Measurements from ENCODE around the gene TAS2R40.
A peak's percentile ranks its signal among the peaks of the same experiment; 100 is the strongest.
"Not testable (repeated sequence)": the region's sequence is repeated elsewhere in the genome, so short reads cannot be mapped to it uniquely, and the experiment has no call there.

The TAS2R40 gene

DNA sequence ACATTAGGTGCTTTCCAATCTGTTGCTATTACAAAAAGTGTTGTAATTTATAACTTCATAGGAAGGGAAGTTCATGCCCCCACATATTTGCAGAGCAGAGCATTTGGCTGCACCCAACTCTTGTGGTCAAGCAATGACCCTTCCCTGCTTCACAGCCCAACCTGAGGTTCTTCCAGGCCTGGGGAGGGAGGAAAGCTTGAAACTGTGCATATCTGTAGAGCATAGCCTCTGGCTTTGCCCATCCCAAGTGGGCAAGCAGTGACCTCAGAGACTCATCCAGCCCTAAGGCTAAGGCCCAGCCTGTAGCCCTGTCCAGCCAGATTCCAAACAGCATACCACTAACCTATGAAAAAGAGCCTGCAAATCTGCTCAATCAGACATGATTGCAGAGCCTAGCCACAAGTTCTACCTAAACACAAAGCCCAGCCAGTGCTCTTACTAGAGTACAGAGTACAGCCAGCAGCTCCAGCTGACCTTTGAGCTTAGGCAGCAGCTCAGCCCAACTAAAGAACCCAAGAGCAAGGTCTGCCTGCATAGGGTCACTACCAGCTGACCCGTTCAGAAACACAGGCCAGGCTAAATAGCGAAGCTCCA, 27.0 kb downstream of the TAS2R40 start:
- DNase-seq, result no peak

DNA sequence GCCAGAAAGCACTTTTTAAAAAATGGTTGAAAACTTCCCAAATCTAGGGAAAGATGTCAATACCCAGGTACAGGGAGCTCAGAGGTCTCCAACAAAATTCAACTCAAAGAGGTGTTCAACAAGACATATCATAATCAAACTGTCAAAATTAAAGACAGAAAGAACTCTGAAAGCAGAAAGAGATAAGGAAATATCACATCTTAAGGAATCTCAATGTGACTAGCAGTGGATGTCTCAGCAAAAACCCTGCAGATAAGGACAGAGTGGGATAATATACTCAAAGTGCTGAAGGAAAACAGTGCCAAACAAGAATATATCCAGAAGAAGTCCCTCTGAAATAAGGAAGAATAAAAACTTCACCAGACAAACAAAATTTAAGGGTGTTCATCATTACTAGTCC, 28.4 kb downstream of the TAS2R40 start:
- no peak for DNase-seq

DNA sequence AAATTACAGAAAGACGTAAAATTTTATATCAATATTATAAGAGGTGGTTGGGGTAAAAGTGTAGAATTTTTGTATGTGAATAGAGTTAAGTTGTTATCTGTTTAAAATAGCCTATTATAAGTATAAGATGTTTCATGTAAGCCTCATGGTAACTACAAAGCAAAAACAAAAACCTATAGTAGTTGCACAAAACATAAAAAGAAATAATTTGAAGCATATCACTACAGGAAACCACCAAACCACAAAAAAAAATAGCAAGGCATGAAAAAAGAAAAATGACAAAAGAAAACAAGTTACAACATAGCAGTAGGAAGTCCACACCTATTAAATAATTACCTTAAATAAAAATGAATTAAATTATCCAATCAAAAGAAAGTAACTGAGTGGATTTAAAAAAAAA, 29.0 kb downstream of the TAS2R40 start:
- DNase-seq, result no peak

DNA sequence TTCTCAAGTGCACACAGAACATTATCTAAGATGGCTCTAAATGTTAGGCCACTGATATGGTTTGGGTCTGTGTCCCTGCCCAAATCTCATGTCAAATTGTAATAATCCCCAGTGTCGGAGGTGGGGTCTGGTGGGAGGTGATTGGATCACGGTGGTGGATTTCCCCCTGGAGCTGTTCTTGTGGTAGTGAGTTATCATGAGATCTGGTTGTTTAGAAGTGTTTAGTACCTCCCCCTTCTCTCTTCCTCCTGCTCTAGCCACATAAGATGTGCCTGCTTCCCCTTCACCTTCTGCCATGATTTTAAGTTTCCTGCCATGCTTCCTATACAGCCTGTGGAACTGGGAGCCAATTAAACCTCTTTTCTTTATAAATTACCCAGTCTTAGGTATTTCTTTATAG, 30.2 kb downstream of the TAS2R40 start:
- DNase-seq, result no peak

DNA sequence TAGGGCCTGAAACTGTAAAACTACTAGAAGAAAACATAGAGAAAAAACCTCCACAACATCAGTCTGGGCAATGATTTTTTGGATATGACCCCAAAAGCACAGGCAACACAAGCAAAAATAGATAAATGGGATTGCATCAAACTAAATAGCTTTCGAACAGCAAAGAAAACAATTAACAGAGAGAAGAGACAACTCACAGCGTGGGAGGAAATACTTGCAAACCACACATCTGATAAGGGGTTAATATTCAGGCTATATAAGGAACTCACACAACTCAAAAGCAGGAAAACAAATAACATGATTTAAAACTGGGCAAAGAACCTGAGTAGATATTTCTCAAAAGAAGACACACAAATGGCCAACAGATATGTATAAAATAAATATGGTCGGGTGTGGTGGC, 33.7 kb downstream of the TAS2R40 start:
- DNase-seq, result no peak

DNA sequence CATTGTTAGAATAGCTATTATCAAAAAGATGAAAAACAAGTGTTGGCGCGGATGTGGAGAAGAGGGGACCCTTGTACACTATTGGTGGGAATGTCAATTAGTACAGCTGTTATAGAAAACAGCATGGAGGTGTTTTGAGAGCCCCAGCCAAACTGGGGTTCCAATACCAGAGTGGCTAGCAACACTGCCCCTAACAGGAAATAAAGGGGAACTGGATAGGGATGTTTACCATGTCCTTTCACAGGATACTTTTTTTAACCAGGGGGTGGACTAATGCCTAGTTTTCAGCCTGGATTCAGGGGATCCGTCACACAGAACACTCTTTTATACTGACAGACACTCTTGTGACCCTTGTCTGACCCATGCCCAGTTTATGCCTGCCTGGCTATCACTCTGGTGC, 34.5 kb downstream of the TAS2R40 start:
- DNase-seq, result no peak

DNA sequence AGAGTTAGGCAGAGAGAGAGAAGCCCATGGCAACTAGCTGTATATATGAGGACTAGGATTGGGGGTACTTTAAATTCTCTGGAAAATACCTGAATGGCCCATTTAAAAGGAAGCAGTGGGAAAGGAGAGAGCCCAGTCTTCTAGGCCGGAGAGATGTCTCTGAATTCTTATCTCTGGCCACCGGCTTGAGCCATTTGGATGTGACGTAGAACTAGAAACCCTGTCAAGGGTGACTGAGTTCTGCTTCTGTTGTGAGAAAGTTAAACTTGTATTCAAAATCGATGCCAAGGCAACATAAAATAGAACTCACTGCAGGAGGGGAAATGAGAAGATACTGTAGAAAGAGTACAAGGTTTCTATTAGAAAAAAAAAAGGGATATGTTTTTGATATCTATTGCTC, 35.1 kb downstream of the TAS2R40 start:
- DNase-seq, result no peak

DNA sequence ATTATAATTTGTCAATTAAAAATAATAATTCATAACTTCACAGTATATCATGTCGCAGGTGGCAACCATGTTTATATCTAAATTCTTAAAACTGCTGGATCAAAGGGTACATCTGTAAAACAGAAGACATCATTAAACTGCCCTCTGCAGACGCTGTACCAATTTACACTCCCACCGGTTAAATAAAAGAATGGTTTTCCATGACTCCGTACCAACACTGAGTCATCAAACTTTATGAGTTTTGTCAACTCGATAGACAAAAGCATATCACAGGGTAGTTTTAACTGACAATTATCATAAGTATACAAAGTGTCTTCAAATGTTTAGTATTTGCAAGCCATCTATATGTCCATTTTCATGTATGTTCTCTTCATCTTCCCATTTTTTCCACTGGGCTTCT, 35.7 kb downstream of the TAS2R40 start:
- no peak for DNase-seq

DNA sequence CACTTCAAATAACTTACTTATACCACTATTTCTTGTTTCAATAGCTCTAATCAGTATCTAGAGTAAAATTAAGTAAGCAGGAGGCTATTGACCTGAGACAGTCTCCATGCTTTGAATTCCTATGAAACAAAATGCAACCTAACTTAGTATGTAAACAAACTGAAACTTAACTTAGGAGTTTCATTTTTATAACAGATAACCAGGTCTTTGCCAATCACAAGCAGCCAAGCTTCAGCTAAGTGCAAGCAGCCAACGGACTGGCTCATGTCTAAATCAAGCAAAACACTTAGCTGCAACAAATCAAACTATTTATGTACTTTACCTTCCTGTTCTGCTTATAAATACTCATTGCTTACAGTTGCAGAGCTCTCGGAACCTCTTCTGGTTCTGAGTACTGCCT, 37.0 kb downstream of the TAS2R40 start:
- no peak for DNase-seq

DNA sequence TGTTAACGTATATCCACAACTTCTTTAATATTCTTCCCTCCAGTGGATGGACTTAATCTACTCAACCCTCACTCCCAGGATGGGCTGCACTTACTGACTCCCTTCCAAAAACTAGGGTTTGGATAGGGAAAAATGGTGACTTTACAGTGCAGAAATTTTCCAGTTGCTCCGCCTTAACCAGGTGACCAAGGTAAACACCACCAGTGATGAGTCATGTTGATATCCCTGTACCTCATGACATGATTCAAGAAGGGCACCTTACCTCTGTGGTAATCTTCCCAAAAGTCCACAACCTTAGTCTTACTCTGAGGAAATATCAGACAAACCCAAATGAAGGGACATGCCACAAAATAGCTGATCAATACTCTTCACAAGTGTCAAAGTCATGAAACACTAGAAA, 37.9 kb downstream of the TAS2R40 start:
- no peak for DNase-seq

DNA sequence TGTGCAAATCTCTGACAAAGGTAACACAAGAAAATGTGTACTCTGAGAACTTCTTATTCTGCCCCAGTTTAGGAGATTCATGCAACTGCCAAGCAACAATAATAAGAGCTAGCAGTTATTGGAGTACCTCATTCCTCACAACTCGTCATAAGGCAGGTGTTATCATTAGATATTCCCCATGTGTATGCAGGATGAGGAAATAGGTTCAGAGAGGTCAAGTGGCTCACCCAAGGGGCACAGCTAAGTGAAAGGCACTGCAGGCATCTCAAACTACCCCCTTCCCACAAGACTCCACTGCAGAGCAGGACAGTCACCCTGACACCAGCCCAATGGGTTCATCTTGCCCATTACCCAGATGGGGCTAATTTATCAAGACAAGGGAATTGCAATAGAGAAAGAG, 40.1 kb downstream of the TAS2R40 start:
- DNase-seq, result no peak

DNA sequence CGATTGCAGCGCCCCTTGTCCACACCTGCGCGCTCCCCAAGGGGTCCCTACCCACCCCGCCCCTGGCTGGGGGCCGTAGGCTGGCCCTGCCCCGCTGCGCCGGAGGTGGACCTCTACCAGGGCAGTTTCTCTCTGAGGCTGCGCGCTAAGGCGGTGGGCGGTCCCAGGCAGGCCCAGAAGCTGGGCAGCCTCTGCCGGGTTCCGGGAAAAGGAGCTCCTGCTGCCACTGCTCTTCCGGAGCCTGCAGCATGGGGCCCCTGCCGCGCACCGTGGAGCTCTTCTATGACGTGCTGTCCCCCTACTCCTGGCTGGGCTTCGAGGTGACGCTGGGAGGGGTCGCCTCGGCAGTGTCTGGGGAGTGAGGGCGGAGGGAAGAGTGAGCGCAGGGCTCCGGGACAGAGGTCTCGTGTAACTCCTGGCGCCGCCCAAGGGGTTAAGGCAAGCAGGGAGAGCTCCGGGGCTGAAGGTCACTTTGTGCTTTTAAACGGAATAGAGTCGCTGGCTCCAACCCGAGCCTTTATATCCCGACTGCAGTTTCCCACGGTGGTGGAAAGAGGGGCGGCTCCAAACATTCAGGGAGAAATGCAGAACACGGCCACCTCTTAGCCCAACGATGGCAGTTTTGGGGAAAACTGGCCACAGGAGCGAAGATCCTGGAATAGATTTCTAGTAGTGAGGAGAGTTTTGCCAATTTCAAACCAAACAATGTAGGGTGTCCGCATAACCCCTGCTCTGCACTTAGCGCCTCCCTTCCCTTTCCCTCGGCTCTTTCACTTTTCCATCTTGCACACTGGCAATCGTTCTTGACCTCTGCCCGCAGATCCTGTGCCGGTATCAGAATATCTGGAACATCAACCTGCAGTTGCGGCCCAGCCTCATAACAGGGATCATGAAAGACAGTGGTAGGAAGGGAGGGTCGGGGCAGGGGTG, 41.7 kb downstream of the TAS2R40 start, which contains the start of gene GSTK1:
Gene GSTK1 (plus strand): TSS at position 176 of the 930 bp plus-strand sequence. CDS start 73 bp downstream, at position 249.
- peak; percentile 16 to 90 (median 74) for DNase-seq

DNA sequence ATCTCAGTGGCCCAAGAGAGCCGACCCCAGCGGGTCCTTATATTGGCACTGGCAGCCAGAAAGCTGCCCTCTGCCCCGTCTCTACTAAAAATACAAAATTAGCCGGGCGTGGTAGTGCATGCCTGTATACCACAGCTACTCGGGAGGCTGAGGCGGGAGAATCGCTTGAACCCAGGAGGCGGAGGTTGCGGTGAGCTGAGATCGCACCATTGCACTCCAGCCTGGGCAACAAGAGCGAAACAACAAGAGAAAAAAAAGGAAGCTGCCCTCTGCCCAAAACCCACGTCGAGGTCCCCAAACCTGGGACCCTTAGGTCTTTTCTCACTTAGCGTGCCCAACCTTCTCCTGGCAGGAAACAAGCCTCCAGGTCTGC, 42.3 kb downstream of the TAS2R40 start:
- DNase-seq, result not testable (repeated sequence)

DNA sequence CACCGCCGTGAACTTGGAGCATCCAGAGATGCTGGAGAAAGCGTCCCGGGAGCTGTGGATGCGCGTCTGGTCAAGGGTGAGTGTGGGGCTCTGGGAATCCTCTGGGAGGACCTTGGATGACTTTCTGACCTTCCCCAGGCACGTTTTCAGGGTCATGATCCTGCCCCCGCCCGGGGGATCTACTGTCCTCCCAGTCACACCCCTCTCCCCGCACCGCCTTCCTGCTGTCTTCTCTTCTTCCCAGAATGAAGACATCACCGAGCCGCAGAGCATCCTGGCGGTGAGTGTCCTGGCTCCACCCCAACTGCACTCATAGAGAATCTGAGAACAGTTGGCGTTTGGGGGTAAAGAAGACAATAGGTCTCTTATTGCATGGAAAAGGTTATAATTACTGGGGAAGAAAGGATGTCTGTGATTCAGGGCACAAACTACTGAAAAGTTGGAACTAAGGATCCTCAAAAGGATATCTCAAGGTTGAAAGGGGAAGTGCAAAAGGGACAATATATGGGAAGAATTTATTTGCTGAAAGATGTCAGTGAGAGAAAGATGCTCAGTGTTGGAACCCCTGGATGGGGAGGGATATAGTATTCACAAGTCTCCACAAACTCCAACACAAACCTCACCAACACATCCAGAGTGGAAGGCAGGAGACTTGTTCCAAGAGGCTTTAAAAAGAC, 43.3 kb downstream of the TAS2R40 start:
- peak in 2 of 56 donors; percentile 26 for DNase-seq

DNA sequence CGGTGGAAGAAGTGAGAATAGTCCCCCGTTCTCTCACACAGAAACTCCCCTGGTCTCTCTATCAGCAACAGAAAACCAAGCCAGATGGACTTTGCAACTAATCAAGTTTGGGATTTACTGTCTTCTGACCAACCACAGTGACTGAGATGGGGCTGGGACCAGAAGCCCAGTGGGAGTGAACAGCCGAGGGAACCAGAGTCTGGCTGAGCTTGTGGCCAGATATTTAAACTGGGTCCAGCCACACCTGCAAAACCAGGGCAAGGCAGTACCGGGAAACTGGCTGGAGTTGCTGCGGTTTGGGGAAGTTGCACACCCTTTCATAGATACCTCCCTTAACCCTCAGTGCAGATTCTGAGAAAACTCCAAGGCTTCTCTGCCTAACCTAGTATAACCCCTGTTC, 47.4 kb downstream of the TAS2R40 start:
- DNase-seq, result no peak

DNA sequence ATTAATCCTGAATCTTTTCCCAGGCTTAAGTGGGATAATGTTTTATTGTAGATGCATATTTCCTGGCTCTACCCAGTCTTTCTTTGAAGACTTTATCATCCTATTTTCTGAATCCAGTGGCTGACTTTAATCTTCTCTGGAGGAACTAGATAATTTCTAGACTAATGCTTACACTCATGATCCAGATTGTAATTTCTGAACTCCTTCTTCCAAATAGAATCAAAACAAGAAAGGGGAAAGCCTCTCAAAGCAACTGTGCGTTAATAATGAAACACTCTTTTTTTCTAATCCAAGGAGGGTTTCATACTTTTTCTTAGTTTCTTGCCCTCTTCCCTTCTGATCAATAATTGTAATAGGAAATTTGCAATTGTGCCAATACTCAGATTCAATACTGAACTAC, 49.4 kb downstream of the TAS2R40 start:
- no peak for DNase-seq
